ENCODE results near the gene GGCX.

- TF ChIP-seq POLR2AphosphoS5 (IDR thresholded peaks at IDR 0.05; ENCODE audit: low read depth, low read length) (0 out of 2 replicates have a peak, but pooled peaks have one; percentile 16), POLR2A (IDR thresholded peaks at IDR 0.05; ENCODE audit: low read depth, low read length) (no peak)
Measured at GRCh38 chr2:85584354-85584856, 23.1 kb upstream of the GGCX start, which contains the start of gene VAMP5.
